ENCODE data around the gene SLC12A4.

GRCh38 chr16:67942510-67943255, 25.8 kb downstream of the SLC12A4 start:
- TF ChIP-seq CTCF (conservative IDR thresholded peaks at IDR 0.05; ENCODE audit: low read depth, low read length) (no peak), EZH2phosphoT487 (IDR thresholded peaks at IDR 0.05; ENCODE audit: borderline replicate concordance, low read length) (no peak), EZH2 (IDR thresholded peaks at IDR 0.05; ENCODE audit: low read length, unreplicated experiment) (no peak)

All from PC-3 (cell line).